Right atrium auricular region (tissue), 2 donors: ENCODE measurements around the gene ABCA5. TPM values are rescaled to one million over a fixed set of nuclear protein-coding genes. Genes with fewer than 3 reads are reported as not detected.

Experiments used
- DNase-seq: peaks from one replicate; pipeline ENCODE4 v3.0.0-alpha.2; 2019; ENCODE audit warnings: low spot score
- H3K27ac ChIP-seq, 2 donors: fragments of 200-600 bp; sonication (generic); 1 replicate in 1 of 2; 2 replicates in 1 of 2; pipeline ENCODE4 v1.5.1; 2016 to 2019
- H3K27me3 ChIP-seq, 2 donors: fragments of 200-600 bp; sonication (generic); one replicate each; pipeline versions ENCODE4 v1.5.1 to v1.6.0; 2017 to 2019
- H3K36me3 ChIP-seq: fragments of 200-600 bp; sonication (generic); one replicate; pipeline ENCODE4 v1.5.1; 2016
- H3K4me1 ChIP-seq, 2 donors: fragments of 200-600 bp; sonication (generic); one replicate each; pipeline versions ENCODE4 v1.5.1 to v1.6.0; 2017 to 2019
- H3K4me3 ChIP-seq, 2 donors: fragments of 200-600 bp; sonication (generic); 1 replicate in 1 of 2; 2 replicates in 1 of 2; pipeline ENCODE4 v1.5.1; 2017 to 2019; ENCODE audit warnings: mild to moderate bottlenecking in 1 of 2, moderate library complexity in 1 of 2
- H3K9me3 ChIP-seq, 2 donors: fragments of 200-600 bp; sonication (generic); one replicate each; pipeline ENCODE4 v1.5.1; 2019
- total RNA-seq, 2 donors: library from RNA; depleted of rRNA; stranded (reverse); fragments of >200 nt; gene quantifications; one replicate each; pipeline ENCODE4 v1.1.0, GENCODE V29; 2016
- TF ChIP-seq, protein P1 (sequence below), 2 donors: fragments of 200-600 bp; sonication (generic); IDR thresholded peaks; one replicate each; pipeline ENCODE4 v1.5.1; 2019; ENCODE audit warnings: antibody characterized with exemption in 2 of 2

The ABCA5 gene
- total RNA-seq, 2 donors from 2014 or later: 10.3 to 19.7 TPM

DNA sequence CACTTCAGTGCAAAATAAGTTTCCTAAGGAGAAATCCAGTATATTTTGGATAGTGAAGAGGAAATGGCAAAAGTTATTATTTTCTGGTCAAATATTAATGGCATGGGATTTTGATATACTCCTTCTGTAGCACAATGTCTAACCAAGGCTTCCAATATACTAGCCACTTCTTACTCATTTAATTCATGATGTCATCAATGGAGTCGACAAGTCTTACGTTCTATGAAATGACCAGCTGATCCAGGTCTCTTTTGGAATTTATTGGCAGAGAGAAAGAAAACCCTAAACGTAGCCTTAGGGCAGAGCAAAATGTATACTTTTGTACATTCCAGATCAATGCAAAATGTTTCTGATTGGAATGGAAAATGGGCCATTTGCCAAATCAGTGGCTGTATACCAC is 90.0 kb downstream of the ABCA5 start:
- Histone ChIP-seq H3K27me3 (no peaks in the 10 kb centered on the region), H3K27ac (no peak overlapping the region), H3K4me3 (no peak overlapping the region), H3K36me3 (no peaks in the 10 kb centered on the region), H3K9me3 (peaks cover 9 to 16% of the 10 kb centered on the region in 2 donors), H3K4me1 (no peaks in the 10 kb centered on the region)
- no peak for DNase-seq
- TF ChIP-seq, protein P1, sequence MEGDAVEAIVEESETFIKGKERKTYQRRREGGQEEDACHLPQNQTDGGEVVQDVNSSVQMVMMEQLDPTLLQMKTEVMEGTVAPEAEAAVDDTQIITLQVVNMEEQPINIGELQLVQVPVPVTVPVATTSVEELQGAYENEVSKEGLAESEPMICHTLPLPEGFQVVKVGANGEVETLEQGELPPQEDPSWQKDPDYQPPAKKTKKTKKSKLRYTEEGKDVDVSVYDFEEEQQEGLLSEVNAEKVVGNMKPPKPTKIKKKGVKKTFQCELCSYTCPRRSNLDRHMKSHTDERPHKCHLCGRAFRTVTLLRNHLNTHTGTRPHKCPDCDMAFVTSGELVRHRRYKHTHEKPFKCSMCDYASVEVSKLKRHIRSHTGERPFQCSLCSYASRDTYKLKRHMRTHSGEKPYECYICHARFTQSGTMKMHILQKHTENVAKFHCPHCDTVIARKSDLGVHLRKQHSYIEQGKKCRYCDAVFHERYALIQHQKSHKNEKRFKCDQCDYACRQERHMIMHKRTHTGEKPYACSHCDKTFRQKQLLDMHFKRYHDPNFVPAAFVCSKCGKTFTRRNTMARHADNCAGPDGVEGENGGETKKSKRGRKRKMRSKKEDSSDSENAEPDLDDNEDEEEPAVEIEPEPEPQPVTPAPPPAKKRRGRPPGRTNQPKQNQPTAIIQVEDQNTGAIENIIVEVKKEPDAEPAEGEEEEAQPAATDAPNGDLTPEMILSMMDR (IDR thresholded peaks at IDR 0.05): no peak

DNA sequence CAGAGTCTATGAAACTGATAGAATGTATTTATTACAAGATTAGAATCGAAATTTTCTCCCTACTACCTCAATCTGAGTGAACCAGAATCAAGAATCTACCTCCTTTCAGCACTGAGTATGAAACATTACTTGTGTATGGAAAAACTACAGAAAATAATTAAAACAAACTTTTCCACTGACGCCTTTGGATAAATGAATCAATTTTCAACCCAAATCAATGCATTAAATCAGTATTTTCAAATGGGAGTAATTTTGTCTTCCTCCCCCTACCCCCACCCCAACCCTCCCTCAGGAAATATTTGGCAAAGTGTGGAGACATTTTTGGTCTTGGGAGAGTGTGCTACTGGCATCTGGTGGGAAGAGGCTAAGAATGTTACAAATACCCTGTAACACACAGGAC is 90.5 kb downstream of the ABCA5 start:
- H3K4me1 ChIP-seq: no peaks in the 10 kb centered on the region
- H3K9me3 ChIP-seq: peaks cover 9 to 21% of the 10 kb centered on the region in 2 donors
- TF ChIP-seq, protein P1 (IDR thresholded peaks at IDR 0.05): no peak
- no peak overlapping the region for H3K27ac ChIP-seq
- H3K4me3 ChIP-seq: no peak overlapping the region
- H3K36me3 ChIP-seq: no peaks in the 10 kb centered on the region
- DNase-seq: no peak
- H3K27me3 ChIP-seq: no peaks in the 10 kb centered on the region

DNA sequence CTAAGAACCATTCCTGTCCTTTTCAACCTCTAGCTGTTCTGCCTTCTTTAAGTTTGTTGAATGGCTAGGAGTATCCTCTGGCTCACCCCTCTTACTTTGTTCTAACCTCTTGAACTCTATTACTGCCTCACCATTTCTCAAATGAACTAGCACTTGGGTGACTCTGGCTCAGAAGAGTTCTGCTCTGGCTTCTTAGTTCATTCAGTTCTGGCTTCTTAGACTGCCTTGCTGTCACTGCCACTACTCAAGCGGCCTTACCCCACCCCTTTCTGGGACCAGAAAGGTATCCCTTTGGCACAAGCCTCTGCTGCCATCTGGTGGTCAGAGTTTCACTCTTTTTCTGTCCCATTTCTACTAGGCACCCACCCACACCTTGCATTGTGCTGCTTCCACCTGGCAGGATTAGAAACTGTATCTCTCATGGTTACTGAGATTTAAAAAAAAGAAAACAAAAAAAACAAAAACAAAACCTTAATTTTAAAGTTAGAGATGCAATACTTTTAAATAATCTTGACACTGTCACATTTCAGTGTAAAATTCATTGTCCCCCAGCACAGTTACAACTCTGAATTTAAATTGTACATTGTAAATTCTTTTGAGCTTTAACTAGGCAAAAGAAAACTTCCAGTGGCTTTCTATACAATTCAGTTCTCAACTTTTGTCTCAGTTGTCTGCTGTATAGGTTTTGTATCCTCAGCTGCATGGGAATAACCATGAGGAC is 91.4 kb downstream of the ABCA5 start:
- Histone ChIP-seq H3K4me1 (no peaks in the 10 kb centered on the region), H3K9me3 (peaks cover 9 to 21% of the 10 kb centered on the region in 2 donors), H3K27me3 (no peaks in the 10 kb centered on the region), H3K4me3 (no peak overlapping the region), H3K27ac (no peak overlapping the region), H3K36me3 (no peaks in the 10 kb centered on the region)
- peak; percentile 89 for DNase-seq
- TF ChIP-seq, protein P1 (IDR thresholded peaks at IDR 0.05): peak; percentile 49 to 89

DNA sequence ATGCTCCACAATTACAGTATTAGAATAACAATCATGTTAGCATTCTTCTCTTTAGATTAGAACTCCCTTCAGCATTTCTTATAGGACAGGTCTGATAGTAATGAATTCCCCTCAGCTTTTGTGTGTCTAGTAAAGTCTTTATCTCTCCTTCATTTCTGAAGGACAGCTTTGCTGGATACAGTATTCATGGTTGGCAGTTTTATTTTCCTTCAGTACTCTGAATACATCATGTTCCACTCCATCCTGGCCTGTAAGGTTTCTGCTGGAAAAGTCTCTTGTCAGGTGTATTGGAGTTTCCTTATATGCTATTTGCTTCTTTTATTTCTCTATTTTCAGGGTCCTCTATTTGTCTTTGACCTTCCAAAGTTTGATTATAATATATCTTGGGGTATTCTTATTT is 94.3 kb downstream of the ABCA5 start:
- H3K9me3 ChIP-seq: peaks cover 9 to 21% of the 10 kb centered on the region in 2 donors
- H3K27ac ChIP-seq: no peak overlapping the region
- no peak for DNase-seq
- H3K27me3 ChIP-seq: no peaks in the 10 kb centered on the region
- H3K4me1 ChIP-seq: no peaks in the 10 kb centered on the region
- no peak overlapping the region for H3K4me3 ChIP-seq
- TF ChIP-seq, protein P1 (IDR thresholded peaks at IDR 0.05): no peak
- H3K36me3 ChIP-seq: no peaks in the 10 kb centered on the region

DNA sequence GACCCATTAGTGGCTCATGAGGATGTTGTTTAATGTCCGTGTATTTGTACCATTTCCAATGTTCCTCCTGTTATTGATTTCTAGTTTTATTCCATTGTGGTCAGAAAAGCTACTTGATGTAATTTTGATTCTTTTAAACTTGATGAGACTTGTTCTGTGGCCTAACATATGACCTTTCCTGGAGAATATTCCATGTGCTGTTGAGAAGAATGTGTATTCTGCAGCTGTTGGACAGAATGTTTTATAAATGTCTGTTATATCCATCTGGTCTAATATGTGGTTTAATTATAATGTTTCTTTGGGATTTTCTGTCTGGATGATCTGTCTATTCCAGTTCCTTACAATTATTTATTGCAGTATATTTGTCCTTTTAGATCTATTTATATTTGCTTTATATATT is 95.4 kb downstream of the ABCA5 start:
- no peaks in the 10 kb centered on the region for H3K4me1 ChIP-seq
- TF ChIP-seq, protein P1 (IDR thresholded peaks at IDR 0.05): no peak
- DNase-seq: no peak

DNA sequence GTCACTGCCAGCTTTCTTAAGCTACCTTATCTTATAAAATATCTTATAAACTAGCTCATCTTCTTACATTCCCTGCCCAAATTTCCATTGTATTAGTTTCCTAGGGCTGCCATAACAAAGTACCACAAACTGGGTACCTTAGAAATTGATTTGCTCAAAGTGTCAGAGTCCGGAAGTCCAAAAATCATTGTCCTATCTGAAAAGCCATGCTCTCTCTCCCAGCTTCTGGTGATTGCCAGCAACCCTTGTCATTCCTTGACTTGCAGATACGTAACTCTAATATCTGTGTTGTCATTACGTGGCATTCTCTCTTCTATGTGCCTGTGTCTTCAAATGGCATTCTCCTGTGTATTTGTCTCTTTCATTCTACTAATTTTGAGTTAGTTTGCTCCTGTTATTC is 96.0 kb downstream of the ABCA5 start:
- no peak for DNase-seq
- H3K4me3 ChIP-seq: no peak overlapping the region
- no peaks in the 10 kb centered on the region for H3K36me3 ChIP-seq
- no peaks in the 10 kb centered on the region for H3K4me1 ChIP-seq
- peaks cover 9 to 21% of the 10 kb centered on the region in 2 donors for H3K9me3 ChIP-seq
- TF ChIP-seq, protein P1 (IDR thresholded peaks at IDR 0.05): no peak
- no peaks in the 10 kb centered on the region for H3K27me3 ChIP-seq
- H3K27ac ChIP-seq: no peak overlapping the region

More for the DNA sequence above, 95.4 kb downstream of the ABCA5 start:
- H3K27me3 ChIP-seq: no peaks in the 10 kb centered on the region
- no peaks in the 10 kb centered on the region for H3K36me3 ChIP-seq
- peaks cover 9 to 21% of the 10 kb centered on the region in 2 donors for H3K9me3 ChIP-seq
- H3K27ac ChIP-seq: no peak overlapping the region
- no peak overlapping the region for H3K4me3 ChIP-seq
